A673 (cell line): Measurements from ENCODE around the gene SEMA4A. TPM values are rescaled to one million over a fixed set of nuclear protein-coding genes. Genes with fewer than 3 reads are reported as not detected.

Source experiments
- BruUV-seq: library from RNA; stranded (reverse); fragments of 400-500 nt; replicated peaks from 2 replicates; lab custom pipeline; 2021; lab: Mats Ljungman, UMichigan
- CTCF ChIA-PET: fragments of 300-600 bp; sonication (Branson Sonifier 250); formaldehyde crosslinking; loops from one replicate; lab custom pipeline; 2022; ENCODE audit warnings: antibody characterized with exemption; lab: Charles Lee
- POLR2A ChIA-PET: fragments of 300-600 bp; sonication (Branson Sonifier 250); formaldehyde crosslinking; loops from one replicate; lab custom pipeline; 2022; ENCODE audit warnings: antibody characterized with exemption; ENCODE audit not compliant: low non-redundant PET; lab: Charles Lee
- DNase-seq: peaks from one replicate; pipeline ENCODE4 v3.0.0-alpha.2; 2015; ENCODE audit warnings: low spot score
- H3K27ac ChIP-seq: fragments of 200-600 bp; sonication (generic); 2 replicates; pipeline ENCODE4 v1.5.1; 2016; ENCODE audit warnings: mixed run types, low read depth, mild to moderate bottlenecking, mixed read lengths, antibody characterized with exemption, low read length; ENCODE audit not compliant: poor library complexity, severe bottlenecking
- H3K27me3 ChIP-seq: fragments of 200-600 bp; sonication (generic); replicated peaks from 2 replicates; pipeline ENCODE4 v1.6.1; 2017; ENCODE audit warnings: mixed run types, low read depth, mild to moderate bottlenecking, mixed read lengths, antibody characterized with exemption, low read length; ENCODE audit not compliant: insufficient read depth, poor library complexity
- H3K36me3 ChIP-seq: fragments of 200-600 bp; sonication (generic); 2 replicates; pipeline ENCODE4 v1.6.1; 2016; ENCODE audit warnings: mixed run types, mild to moderate bottlenecking, mixed read lengths, antibody characterized with exemption, low read length; ENCODE audit not compliant: insufficient read depth, poor library complexity, severe bottlenecking
- H3K4me1 ChIP-seq: fragments of 200-600 bp; sonication (generic); 2 replicates; pipeline ENCODE4 v1.6.1; 2017; ENCODE audit warnings: mixed run types, mild to moderate bottlenecking, mixed read lengths, antibody characterized with exemption, low read length; ENCODE audit not compliant: insufficient read depth, poor library complexity, severe bottlenecking
- H3K4me3 ChIP-seq: fragments of 200-600 bp; sonication (generic); 2 replicates; pipeline ENCODE4 v1.5.1; 2016; ENCODE audit warnings: low read depth, mixed run types, mild to moderate bottlenecking, mixed read lengths, low read length; ENCODE audit not compliant: poor library complexity, severe bottlenecking
- H3K9me3 ChIP-seq: fragments of 200-600 bp; sonication (generic); 2 replicates; pipeline ENCODE4 v1.6.1; 2016; ENCODE audit warnings: mixed run types, low read depth, mild to moderate bottlenecking, mixed read lengths, antibody characterized with exemption, low read length; ENCODE audit not compliant: poor library complexity, severe bottlenecking
- EZH2 ChIP-seq: fragments of 200-600 bp; sonication (generic); IDR thresholded peaks from 2 replicates; pipeline ENCODE4 v1.6.1; 2017; ENCODE audit warnings: borderline replicate concordance, low read depth, mild to moderate bottlenecking, mixed read lengths, antibody characterized with exemption, low read length; ENCODE audit not compliant: poor library complexity, severe bottlenecking
- intact Hi-C: fragments of 100-400 bp; cut with micrococcal nuclease; formaldehyde crosslinking; loops from one replicate; pipeline ENCODE4 v1.10.0; 2022; ENCODE audit not compliant: unreplicated experiment
- total RNA-seq: library from RNA; stranded (reverse); gene quantifications from 2 replicates; pipeline ENCODE4 v1.2.3, GENCODE V29; 2021
- TF ChIP-seq, protein P1 (sequence below): fragments of 300-800, 200-600 bp; sonication (generic); conservative IDR thresholded peaks from 2 replicates; pipeline ENCODE4 v1.5.1; 2017; ENCODE audit warnings: low read depth, mild to moderate bottlenecking, antibody characterized with exemption, low read length, moderate library complexity, mixed read lengths

Gene SEMA4A
- total RNA-seq, 1 experiment from 2014 or later, result 0.77 TPM

DNA sequence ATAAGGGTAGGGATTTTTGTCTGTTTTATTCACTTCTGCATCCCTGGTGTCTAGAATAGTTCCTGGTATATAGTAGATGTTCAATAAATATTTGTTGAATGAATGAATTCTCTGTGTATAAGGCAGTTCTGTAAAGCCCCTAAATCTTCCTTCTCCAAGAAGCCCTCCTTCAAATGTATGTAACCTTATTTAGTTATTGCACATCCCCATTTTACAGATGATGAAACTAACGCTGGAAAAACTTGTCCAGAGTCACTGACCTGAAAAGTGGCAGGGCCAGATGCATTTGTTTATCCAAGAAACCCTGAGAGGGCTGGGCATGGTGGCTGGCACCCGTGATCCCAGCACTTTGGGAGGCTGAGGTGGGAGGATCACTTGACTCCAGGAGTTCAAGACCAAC, 43.1 kb upstream of the SEMA4A start:
- TF ChIP-seq, protein P1, sequence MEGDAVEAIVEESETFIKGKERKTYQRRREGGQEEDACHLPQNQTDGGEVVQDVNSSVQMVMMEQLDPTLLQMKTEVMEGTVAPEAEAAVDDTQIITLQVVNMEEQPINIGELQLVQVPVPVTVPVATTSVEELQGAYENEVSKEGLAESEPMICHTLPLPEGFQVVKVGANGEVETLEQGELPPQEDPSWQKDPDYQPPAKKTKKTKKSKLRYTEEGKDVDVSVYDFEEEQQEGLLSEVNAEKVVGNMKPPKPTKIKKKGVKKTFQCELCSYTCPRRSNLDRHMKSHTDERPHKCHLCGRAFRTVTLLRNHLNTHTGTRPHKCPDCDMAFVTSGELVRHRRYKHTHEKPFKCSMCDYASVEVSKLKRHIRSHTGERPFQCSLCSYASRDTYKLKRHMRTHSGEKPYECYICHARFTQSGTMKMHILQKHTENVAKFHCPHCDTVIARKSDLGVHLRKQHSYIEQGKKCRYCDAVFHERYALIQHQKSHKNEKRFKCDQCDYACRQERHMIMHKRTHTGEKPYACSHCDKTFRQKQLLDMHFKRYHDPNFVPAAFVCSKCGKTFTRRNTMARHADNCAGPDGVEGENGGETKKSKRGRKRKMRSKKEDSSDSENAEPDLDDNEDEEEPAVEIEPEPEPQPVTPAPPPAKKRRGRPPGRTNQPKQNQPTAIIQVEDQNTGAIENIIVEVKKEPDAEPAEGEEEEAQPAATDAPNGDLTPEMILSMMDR, result no peak
- TF ChIP-seq EZH2, result no peak
- H3K4me3 ChIP-seq, result no peak overlapping the region
- BruUV-seq, result no TSS peak
- ChIA-PET POLR2A (no interaction called here), CTCF (no interaction called here)
- no peaks in the 10 kb centered on the region for H3K36me3 ChIP-seq
- H3K4me1 ChIP-seq, result peaks cover 43% of the 10 kb centered on the region
- no peaks in the 10 kb centered on the region for H3K9me3 ChIP-seq
- no peak overlapping the region for H3K27ac ChIP-seq
- no peak for DNase-seq
- no peaks in the 10 kb centered on the region for H3K27me3 ChIP-seq
- intact Hi-C loops, result no loop called here

DNA sequence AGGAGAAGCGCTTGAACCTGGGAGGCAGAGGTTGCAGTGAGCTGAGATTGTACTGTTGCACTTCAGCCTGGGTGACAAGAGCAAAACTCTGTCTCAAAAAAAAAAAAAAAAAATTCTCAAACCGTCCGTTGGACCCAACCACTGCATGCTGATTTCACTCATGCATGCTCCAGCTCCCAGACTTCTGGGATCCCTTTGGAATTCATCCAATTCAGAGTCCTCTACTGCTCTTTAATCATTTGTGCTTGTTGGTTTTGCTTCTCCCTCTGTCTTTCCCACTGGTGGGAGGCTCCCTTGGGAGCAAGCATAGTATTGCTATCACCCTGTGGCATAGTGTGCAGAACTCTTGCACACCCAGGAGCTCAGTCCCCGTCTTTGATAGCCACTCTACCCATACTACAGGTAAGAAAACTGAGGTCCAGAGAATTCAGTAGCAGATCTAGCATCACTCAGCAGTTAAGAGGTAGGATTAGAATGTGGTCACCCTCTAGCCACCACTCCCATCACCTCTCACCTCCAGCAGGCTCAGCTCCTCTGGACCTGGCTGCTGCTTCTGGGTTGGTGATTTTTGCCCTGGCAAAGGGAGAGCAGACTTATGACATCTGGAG, 41.9 kb upstream of the SEMA4A start:
- DNase-seq, result no peak
- BruUV-seq, result no TSS peak
- H3K27ac ChIP-seq, result peak overlapping the region; percentile 4
- ChIA-PET POLR2A (interaction anchor here (0.6 kb wide), 1 partner anchor 639 kb away, joined by 3 read pairs; no protein-coding TSS in a partner anchor), CTCF (no interaction called here)
- H3K36me3 ChIP-seq, result no peaks in the 10 kb centered on the region
- H3K9me3 ChIP-seq, result no peaks in the 10 kb centered on the region
- intact Hi-C loops, result no loop called here
- peaks cover 33% of the 10 kb centered on the region for H3K4me1 ChIP-seq
- no peak overlapping the region for H3K4me3 ChIP-seq
- no peak for TF ChIP-seq EZH2
- no peaks in the 10 kb centered on the region for H3K27me3 ChIP-seq

DNA sequence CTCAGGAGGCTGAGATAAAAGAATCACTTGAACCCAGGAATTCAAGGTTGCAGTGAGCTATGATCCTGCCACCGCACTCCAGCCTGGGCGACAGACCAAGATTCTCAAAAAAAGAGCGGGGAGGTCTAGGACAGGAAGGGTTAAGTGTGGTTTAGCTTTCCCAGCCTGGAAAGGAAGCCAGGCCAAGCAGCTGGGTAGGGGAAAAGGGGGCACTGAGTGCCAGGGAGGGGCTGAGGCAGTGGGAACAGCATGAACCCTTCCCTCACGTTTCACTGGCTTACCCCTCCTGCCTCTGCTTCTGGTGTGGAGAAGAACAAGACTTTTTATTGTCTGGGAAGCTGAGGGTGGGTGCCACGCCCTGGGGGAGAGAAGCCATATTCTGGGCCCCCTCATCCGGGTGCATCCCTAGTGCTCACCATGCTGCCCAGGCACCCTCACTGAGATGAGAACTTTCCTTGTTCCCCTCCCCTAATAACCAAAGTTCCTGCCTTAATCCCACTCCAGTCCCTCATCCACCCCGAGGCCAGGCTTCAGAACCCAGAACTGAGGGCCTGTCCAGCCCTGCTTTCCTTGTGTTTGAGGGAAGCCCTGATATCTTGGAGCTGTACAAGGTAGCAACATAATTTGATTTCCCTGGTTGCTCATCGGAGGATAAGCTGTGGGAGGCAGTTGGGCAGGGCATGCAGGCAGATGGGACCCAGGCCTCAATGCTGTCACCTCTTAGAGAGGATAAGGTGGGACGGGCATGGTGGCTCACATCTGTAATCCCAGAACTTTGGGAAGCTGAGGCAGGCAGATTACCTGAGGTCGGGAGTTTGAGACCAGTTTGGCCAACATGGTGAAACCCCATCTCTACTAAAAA, 40.9 kb upstream of the SEMA4A start:
- Histone ChIP-seq H3K4me3 (no peak overlapping the region), H3K4me1 (peaks cover 25% of the 10 kb centered on the region), H3K27ac (peak overlapping the region; percentile 4), H3K36me3 (no peaks in the 10 kb centered on the region), H3K9me3 (no peaks in the 10 kb centered on the region), H3K27me3 (no peaks in the 10 kb centered on the region)
- no peak for DNase-seq
- intact Hi-C loops, result no loop called here
- TF ChIP-seq EZH2, result no peak
- TF ChIP-seq, protein P1, result no peak
- CTCF ChIA-PET, result interaction anchor here (0.5 kb wide), 1 partner anchor 20 kb away, joined by 6 read pairs; no protein-coding TSS in a partner anchor
- no TSS peak for BruUV-seq
- POLR2A ChIA-PET, result interaction anchor here (0.6 to 0.8 kb wide), 2 partner anchors 46 to 638 kb away, joined by 3 read pairs; no protein-coding TSS in a partner anchor
